Germinal center (tissue), 1 donor: ENCODE measurements around the gene LATS2.

Experiments used
- DNase-seq: peaks from one replicate; pipeline ENCODE4 v3.0.0; 2012; ENCODE audit warnings: mixed read lengths, low spot score

LATS2 gene

GRCh38 chr13:21047591-21048282 is 13.6 kb downstream of the LATS2 start:
- DNase-seq, result no peak

DNA sequence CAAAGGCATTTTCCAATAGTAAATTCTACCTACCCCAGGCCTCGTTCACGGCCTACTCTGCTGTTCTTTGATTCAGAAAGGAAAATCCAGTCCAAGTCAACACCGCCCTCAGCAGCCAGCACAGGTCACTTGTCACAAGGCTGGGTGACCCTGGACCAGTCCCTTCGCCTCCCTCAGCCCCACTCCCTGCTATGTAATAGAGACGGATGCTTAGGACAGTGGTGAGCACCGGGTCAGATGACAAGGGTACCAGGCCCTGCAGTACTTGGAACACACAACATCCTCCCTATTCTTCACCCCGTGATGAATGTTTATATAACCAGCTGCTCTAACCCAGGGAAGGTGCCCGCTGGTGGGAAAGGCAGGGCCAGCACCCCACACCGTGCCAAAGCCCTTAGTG is 14.3 kb downstream of the LATS2 start:
- DNase-seq, result no peak

DNA sequence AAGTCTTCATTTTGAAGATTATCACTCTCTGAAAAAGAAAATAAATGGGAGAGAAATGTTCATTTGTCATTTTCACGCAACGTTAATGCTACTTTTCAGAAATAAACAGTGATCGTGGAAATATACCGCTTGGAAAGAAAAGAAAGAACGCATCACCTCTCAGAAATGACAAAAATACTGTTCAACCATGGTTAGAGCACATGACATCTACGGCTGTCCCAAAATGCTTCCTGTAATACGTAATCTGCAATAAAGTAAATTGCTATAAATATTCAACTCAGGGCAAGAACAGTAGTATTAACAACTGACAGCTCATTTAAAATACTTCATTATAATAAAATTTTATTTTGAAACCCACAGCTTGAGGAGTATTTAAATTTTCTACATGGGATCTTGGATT is 15.2 kb downstream of the LATS2 start:
- no peak for DNase-seq

DNA sequence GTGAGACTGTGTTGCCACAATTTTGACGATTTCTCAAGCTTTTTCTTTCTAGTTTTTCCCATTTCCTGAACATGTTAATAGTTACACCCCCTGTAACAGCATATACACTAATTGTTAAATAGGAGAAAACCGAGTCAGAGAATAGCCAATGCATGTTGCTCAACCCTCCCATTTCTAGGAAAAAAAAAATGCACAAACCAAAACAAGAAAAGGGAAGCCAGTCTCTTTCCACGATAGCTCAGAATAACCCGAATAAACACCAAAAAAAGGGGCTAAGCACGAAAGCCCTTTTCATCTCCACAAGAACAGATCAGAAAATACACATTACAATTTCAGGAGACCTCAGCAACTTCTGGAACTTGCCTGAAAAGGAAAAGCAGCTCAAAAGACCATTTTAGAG is 16.3 kb downstream of the LATS2 start:
- DNase-seq, result no peak

- no peak for DNase-seq
Measured at GRCh38 chr13:21043898-21044297, 17.5 kb downstream of the LATS2 start.

DNA sequence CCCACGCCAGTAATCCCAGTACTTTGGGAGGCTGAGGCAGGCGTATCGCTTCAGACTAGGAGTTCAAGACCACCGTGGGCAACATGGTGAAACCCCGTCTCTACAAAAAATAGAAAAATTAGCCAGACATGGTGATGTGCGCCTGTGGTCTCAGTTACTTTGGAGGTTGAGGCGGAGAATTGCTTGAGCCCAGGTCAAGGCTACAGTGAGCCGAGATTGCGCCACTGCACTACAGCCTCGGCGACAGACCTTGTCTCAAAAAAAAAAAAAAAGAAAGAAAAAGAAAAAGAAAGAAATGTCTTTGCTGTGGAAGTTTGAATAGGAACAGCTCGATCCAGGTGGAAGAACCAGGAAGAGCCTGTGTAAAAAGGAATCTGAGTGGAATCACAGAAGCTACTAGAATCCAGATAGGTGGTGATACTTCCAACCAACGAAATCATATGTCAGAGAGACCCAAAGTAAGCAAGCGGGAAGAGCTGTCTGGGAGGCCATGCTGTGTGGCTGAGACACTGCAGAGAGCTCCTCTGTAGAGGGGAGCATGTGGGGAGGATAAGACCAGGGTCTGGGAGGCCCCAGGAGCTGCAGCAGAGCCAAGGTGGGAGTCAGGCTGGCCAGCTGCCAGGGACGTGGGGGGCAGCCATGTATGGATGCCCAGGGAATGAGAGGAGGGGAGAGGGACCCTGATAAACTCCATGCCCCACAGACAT is 21.1 kb downstream of the LATS2 start:
- no peak for DNase-seq

DNA sequence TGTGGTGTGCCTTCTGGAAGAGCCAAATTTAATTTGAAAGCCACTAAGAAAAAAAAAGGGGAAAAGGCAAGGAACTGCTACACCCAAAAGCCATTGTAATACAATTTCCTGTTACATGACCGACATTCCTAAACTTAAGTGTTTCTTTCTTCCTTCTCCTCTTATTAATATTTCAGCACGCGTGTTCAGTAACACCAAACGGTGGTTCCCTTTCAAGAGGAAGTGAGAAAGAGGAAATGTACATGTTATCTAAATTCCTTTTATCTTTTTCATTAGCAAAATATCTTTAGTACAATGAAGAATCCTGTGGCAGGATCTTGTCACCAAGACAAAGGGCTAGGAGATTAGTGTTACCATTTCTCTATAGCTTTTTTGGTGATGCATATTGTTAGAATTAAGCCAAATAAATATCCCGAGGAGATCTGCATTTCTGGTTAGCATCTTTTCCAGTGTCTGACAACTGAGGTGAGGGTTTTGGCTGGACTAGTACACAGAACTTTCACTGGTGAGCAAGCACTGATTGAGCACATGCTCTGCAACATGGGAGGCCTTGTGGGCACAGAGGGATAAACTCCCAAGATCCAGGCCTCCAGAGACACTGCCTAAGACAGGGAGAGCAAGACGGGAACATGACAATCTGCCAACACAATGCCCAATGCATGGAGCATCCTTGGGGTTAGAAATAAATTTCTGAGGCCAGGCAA is 22.1 kb downstream of the LATS2 start:
- DNase-seq, result no peak

GRCh38 chr13:21037656-21038055 is 23.7 kb downstream of the LATS2 start:
- no peak for DNase-seq

DNA sequence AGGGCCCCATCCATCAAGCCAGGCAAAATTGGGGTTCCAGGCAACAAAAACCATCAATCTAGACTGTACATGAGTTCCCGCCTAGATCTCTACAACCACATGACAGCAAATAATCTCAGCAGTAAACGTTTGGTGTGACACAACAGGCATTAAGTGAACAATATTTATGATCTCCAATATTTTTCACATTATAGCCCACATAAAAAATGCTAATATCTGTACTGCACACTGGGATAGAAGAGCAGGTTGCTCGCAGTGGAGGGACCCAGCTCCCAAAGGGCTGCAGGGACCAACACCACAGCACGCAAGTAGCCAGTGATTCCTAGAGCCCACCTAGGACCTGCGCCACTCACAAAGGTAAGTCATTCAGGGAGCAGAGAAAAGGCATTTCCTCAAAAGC is 25.9 kb downstream of the LATS2 start:
- DNase-seq, result no peak

DNA sequence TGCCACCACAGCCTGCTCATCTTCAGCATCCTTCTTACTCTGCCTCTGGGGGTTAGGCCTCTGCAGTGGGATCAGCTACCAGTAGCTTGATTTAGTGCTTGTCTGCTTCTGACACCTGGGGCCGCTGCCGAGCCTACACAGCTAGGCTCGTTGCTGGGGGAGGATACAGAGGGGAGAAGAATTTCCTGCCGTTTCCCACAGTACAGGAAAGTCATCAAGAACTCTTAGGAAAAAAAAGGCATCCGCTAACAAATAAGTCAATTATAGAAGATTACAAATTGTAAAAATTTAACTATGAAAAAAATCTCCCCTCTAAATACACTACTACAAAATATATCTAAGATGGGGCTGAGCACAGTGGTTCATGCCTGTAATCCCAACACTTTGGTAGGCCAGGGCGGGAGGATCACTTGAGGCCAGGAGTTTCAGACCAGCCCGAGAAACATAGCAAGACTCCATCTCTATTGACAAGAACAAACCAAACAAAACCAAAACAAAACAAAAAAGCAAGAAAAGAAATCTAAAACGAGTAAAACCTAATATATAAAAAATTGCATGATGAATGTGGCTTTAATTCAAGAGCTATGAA is 26.7 kb downstream of the LATS2 start:
- no peak for DNase-seq

GRCh38 chr13:21033856-21034602 is 27.4 kb downstream of the LATS2 start:
- no peak for DNase-seq

DNA sequence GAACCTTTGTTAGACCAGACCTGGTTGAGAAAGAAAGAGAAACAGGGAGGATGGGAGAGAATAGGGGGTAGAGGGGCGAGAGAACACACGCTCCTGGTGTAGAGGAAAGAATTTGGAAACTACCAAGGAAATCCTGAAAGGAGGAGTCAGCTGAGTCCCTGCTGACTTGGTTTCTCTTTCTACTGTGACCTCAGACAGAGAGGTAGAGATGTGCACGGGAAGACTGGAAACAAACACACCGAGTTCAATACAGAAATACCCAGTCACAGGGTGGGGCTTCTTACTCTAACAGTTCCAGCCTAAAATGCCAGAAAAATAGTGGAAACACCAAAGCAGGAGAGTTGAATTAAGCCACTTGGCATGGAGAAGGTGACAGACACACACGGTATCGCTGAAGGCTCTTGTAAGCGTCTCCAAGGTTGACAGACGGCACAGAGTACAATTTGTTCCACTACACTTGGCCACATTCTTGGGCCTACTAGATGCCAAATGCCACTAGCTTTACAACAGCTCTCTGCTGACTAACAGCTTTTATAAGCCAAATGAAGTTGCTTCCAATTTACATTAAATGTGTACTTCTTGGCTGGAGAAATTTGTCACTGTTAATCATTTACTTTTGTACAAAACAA is 28.1 kb downstream of the LATS2 start:
- no peak for DNase-seq

- DNase-seq, result no peak
Measured at GRCh38 chr13:21032656-21033055, 28.7 kb downstream of the LATS2 start.

- DNase-seq, result no peak
Measured at GRCh38 chr13:21031594-21032275, 29.7 kb downstream of the LATS2 start.

- DNase-seq, result no peak
Measured at GRCh38 chr13:21025539-21025938, 35.8 kb downstream of the LATS2 start.

GRCh38 chr13:21022056-21022979 is 39.1 kb downstream of the LATS2 start:
- no peak for DNase-seq

- DNase-seq, result no peak
Measured at GRCh38 chr13:21020581-21020980, 40.8 kb downstream of the LATS2 start.

GRCh38 chr13:21020176-21020575 is 41.2 kb downstream of the LATS2 start:
- no peak for DNase-seq

GRCh38 chr13:21018220-21018619 is 43.2 kb downstream of the LATS2 start:
- DNase-seq, result no peak

DNA sequence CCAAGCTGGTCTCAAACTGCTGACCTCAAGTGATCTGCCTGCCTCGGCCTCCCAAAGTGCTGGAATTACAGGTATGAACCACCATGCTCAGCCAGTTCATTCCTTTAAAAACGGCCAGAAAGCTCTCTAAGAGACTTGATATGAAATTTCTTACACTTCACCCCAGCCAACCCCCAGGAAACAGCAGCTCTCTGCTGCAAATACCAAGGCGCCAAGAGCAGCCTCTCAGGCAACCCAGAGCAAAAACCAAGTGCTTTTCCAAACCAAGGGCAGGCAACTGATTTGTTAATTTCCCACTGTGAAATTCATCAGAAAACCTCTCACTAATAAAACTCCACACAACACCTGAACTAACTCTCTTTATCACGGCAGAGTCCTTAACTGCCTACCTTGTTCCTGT is 44.9 kb downstream of the LATS2 start:
- no peak for DNase-seq
